GM19395 (cell line): ENCODE data around the gene TTC33.
"Not testable (repeated sequence)": the region's sequence is repeated elsewhere in the genome, so short reads cannot be mapped to it uniquely, and the experiment has no call there.

Experiments
- ATAC-seq: cut with Tn5 transposase; IDR thresholded peaks from one replicate; pipeline ENCODE4 v1.9.1; 2021; ENCODE audit warnings: mild to moderate bottlenecking, moderate library complexity; ENCODE audit not compliant: unreplicated experiment

Gene TTC33

GRCh38 chr5:40722497-40722911 lies 33.3 kb downstream of the TTC33 start:
- ATAC-seq = not testable (repeated sequence)

- ATAC-seq = no peak
These were observed 35.7 kb downstream of the TTC33 start for GRCh38 chr5:40720069-40720468.

GRCh38 chr5:40717281-40717680 lies 38.5 kb downstream of the TTC33 start:
- ATAC-seq = no peak

GRCh38 chr5:40716590-40716989 lies 39.2 kb downstream of the TTC33 start:
- no peak for ATAC-seq

- ATAC-seq = no peak
These were observed 39.8 kb downstream of the TTC33 start for GRCh38 chr5:40716000-40716399.

- ATAC-seq = no peak
These were observed 41.8 kb downstream of the TTC33 start for GRCh38 chr5:40714001-40714400.

- not testable (repeated sequence) for ATAC-seq
These were observed 45.2 kb downstream of the TTC33 start for GRCh38 chr5:40710575-40710974.

GRCh38 chr5:40705484-40705883 lies 50.3 kb downstream of the TTC33 start:
- ATAC-seq = not testable (repeated sequence)

- not testable (repeated sequence) for ATAC-seq
These were observed 53.7 kb downstream of the TTC33 start for GRCh38 chr5:40702027-40702426.

GRCh38 chr5:40700116-40700782 lies 55.5 kb downstream of the TTC33 start:
- ATAC-seq = no peak

GRCh38 chr5:40694433-40694832 lies 61.3 kb downstream of the TTC33 start:
- no peak for ATAC-seq

GRCh38 chr5:40691894-40692293 lies 63.9 kb downstream of the TTC33 start:
- no peak for ATAC-seq

- ATAC-seq = no peak
These were observed 65.5 kb downstream of the TTC33 start for GRCh38 chr5:40690267-40690666.

GRCh38 chr5:40689438-40689837 lies 66.3 kb downstream of the TTC33 start:
- peak; percentile 46 for ATAC-seq

- ATAC-seq = no peak
These were observed 66.8 kb downstream of the TTC33 start for GRCh38 chr5:40688996-40689395.

- peak; percentile 97 for ATAC-seq
These were observed 67.5 kb downstream of the TTC33 start for GRCh38 chr5:40688127-40688761.

GRCh38 chr5:40687321-40687720 lies 68.4 kb downstream of the TTC33 start:
- ATAC-seq = no peak

- ATAC-seq = no peak
These were observed 69.7 kb downstream of the TTC33 start for GRCh38 chr5:40685976-40686486.

GRCh38 chr5:40685193-40685592 lies 70.6 kb downstream of the TTC33 start:
- ATAC-seq = no peak

GRCh38 chr5:40683305-40683704 lies 72.5 kb downstream of the TTC33 start:
- ATAC-seq = no peak

- ATAC-seq = no peak
These were observed 73.4 kb downstream of the TTC33 start for GRCh38 chr5:40682154-40683017.
